Prostate gland (tissue), 2 donors: ENCODE results near the gene ZNF157. TPM values are rescaled to one million over a fixed set of nuclear protein-coding genes. Genes with fewer than 3 reads are reported as not detected.
A peak's percentile ranks its signal among the peaks of the same experiment; 100 is the strongest.

Source experiments
- DNase-seq: peaks from one replicate; pipeline ENCODE4 v3.0.0-alpha.2; 2019; ENCODE audit warnings: low spot score
- H3K27ac ChIP-seq, 2 donors: fragments of 200-600 bp; sonication (generic); 2 replicates each; pipeline ENCODE4 v1.5.1; 2017 to 2019
- H3K27me3 ChIP-seq: fragments of 200-600 bp; sonication (generic); replicated peaks from 2 replicates; pipeline ENCODE4 v1.5.1; 2019; ENCODE audit not compliant: insufficient read depth
- H3K36me3 ChIP-seq, 2 donors: fragments of 200-600 bp; sonication (generic); 1 replicate in 1 of 2; 2 replicates in 1 of 2; pipeline versions ENCODE4 v1.5.1 to v1.8.1; 2017 to 2019
- H3K4me1 ChIP-seq: fragments of 200-600 bp; sonication (generic); replicated peaks from 2 replicates; pipeline ENCODE4 v1.5.1; 2019
- H3K4me3 ChIP-seq, 2 donors: fragments of 200-600 bp; sonication (generic); 2 replicates each; pipeline ENCODE4 v1.5.1; 2017 to 2019
- H3K9me3 ChIP-seq: fragments of 200-600 bp; sonication (generic); 2 replicates; pipeline ENCODE4 v1.5.1; 2017
- CTCF ChIP-seq, 4 experiments: fragments of 200-600 bp in 2 of 4; fragments of 450-650 bp in 2 of 4; sonication (generic) in 2 of 4; IDR thresholded peaks; 1 replicate in 3 of 4; 2 replicates in 1 of 4; pipeline ENCODE4 v1.5.1; 2016 to 2019; ENCODE audit warnings: antibody characterized with exemption in 4 of 4, mild to moderate bottlenecking in 2 of 4, moderate library complexity in 2 of 4
- POLR2A ChIP-seq: fragments of 450-650 bp; IDR thresholded peaks from one replicate; pipeline ENCODE4 v1.6.1; 2016; ENCODE audit warnings: antibody characterized with exemption, mild to moderate bottlenecking
- POLR2AphosphoS5 ChIP-seq: sonication (generic); formaldehyde crosslinking; IDR thresholded peaks from one replicate; pipeline ENCODE4 v1.6.1; 2017; ENCODE audit warnings: antibody characterized with exemption
- WGBS: methylation state at CpG from one replicate; pipeline ENCODE4 v1.1.5; 2018; 5-methylcytosine and 5-hydroxymethylcytosine counted together
- intact Hi-C: fragments of 100-400 bp; cut with DNase I; formaldehyde crosslinking; loops from one replicate; pipeline ENCODE4 v1.14.2; 2022
- total RNA-seq, 2 donors: library from RNA; depleted of rRNA; stranded (reverse); fragments of >200 nt; gene quantifications; one replicate each; pipeline ENCODE4 v1.1.0, GENCODE V29; 2016

Gene ZNF157
- total RNA-seq, 2 donors from 2014 or later, result 0.32 to 1.4 TPM

DNA sequence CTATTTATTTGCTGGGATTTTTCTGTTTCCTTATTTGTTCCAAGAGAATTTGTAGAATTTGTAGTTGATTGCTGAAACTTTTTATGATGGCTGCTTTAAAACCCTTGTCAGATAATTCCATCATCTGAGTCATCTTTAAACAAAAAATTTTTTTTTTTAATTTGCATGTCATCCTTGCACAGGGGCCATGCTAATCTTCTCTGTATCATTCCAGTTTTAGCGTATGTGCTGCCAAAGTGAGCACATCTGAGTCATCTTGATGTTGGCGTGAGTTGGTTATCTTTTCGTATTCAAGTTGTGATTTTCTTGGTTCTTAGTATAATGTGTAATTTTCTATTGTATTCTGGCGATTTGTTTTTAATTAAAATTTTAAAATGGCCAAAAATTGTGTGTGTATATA is 18.7 kb upstream of the ZNF157 start:
- Histone ChIP-seq H3K27me3 (no peaks in the 10 kb centered on the region), H3K9me3 (no peaks in the 10 kb centered on the region), H3K36me3 (no peaks in the 10 kb centered on the region), H3K4me3 (no peak overlapping the region), H3K27ac (no peak overlapping the region), H3K4me1 (no peaks in the 10 kb centered on the region)
- 90% methylated on average over 4 of the region's 4 CpGs for WGBS
- intact Hi-C loops, result no loop called here
- DNase-seq, result no peak
- no peak for TF ChIP-seq POLR2A
- no peak for TF ChIP-seq POLR2AphosphoS5
- TF ChIP-seq CTCF (IDR thresholded peaks at IDR 0.05), result no peak

- no peaks in the 10 kb centered on the region for H3K36me3 ChIP-seq
- no peak for DNase-seq
- no peak for TF ChIP-seq POLR2AphosphoS5
- no peak for TF ChIP-seq CTCF (IDR thresholded peaks at IDR 0.05)
- TF ChIP-seq POLR2A, result no peak
- H3K4me3 ChIP-seq, result no peak overlapping the region
- intact Hi-C loops, result no loop called here
- no peaks in the 10 kb centered on the region for H3K4me1 ChIP-seq
- WGBS, result 16% methylated on average over 5 of the region's 5 CpGs
- H3K27me3 ChIP-seq, result no peaks in the 10 kb centered on the region
- no peak overlapping the region for H3K27ac ChIP-seq
- no peaks in the 10 kb centered on the region for H3K9me3 ChIP-seq
These were observed 11.9 kb upstream of the ZNF157 start for GRCh38 chrX:47358387-47359065.

DNA sequence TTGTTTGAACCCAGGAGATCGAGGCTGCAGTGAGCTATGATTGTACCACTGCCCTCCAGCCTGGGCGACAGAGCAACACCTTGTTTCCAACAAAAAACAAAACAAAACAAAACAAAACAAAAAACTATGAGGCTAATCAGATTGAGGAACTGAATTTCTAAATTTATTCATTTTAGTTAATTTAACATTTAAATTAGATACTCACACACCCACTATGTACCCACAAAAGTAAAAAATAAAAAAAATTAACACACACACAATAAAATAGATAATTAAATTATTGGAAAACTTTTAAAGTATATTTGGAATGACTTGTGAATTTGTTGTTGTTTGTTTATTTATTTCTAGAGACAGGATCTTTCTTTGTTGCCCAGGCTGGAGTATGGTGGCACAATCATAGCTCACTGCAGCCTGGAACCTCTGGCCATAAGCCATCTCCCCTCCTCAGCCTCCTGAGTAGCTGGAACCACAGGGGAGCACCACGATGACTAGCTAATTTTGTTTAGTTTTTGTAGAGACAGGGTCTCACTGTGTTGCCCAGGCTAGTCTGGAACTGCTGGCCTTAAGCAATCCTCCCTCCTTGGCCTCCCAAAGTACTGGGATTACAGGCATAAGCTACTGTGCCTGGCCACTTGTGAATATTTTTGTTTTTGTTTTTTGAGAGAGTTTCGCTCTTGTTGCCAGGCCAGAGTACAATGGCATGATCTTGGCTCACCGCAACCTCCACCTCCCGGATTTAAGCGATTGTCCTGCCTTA is 9.8 kb upstream of the ZNF157 start:
- Histone ChIP-seq H3K27me3 (no peaks in the 10 kb centered on the region), H3K36me3 (no peaks in the 10 kb centered on the region), H3K27ac (no peak overlapping the region), H3K4me3 (no peak overlapping the region), H3K4me1 (no peaks in the 10 kb centered on the region), H3K9me3 (no peaks in the 10 kb centered on the region)
- intact Hi-C loops, result loop anchor here (5.0 kb wide), 1 partner anchor 143 kb away; the partner anchor contains the start of gene CDK16
- 60% methylated on average over 7 of the region's 7 CpGs for WGBS
- TF ChIP-seq POLR2A, result no peak
- no peak for TF ChIP-seq POLR2AphosphoS5
- no peak for TF ChIP-seq CTCF (IDR thresholded peaks at IDR 0.05)
- DNase-seq, result no peak

- Histone ChIP-seq H3K9me3 (no peaks in the 10 kb centered on the region), H3K27ac (peak overlapping the region; percentile 47 to 57), H3K4me1 (no peaks in the 10 kb centered on the region), H3K36me3 (no peaks in the 10 kb centered on the region), H3K4me3 (no peak overlapping the region), H3K27me3 (no peaks in the 10 kb centered on the region)
- under 1% methylated on average over 13 of the region's 13 CpGs for WGBS
- peak; percentile 20 for DNase-seq
- TF ChIP-seq POLR2AphosphoS5 (peak; percentile 25), POLR2A (no peak), CTCF (IDR thresholded peaks at IDR 0.05) (peak in 1 of 4 experiments; percentile 9)
- intact Hi-C loops, result loop anchor here (5.0 kb wide), 1 partner anchor 145 kb away; the partner anchor contains the start of gene CDK16
These were observed 8.6 kb upstream of the ZNF157 start for GRCh38 chrX:47361538-47362511.
